ENCODE results near the gene TMEM200B.
"Not testable (repeated sequence)": the region's sequence is repeated elsewhere in the genome, so short reads cannot be mapped to it uniquely, and the experiment has no call there.

- not testable (repeated sequence) for TF ChIP-seq CTCF (IDR thresholded peaks at IDR 0.05); USF2 (IDR thresholded peaks at IDR 0.05); RAD21 (conservative IDR thresholded peaks at IDR 0.05 in 1 of 2, IDR thresholded peaks at IDR 0.05 in 1 of 2); RCOR1 (IDR thresholded peaks at IDR 0.05; ENCODE audit: low read depth, low read length); POLR2A (IDR thresholded peaks at IDR 0.05; ENCODE audit: low read length); EHMT2 (IDR thresholded peaks at IDR 0.05; ENCODE audit: low read depth); FOSL2 (IDR thresholded peaks at IDR 0.05); FOSL2 (CRISPR knock-in tag; IDR thresholded peaks at IDR 0.05); MAFK (IDR thresholded peaks at IDR 0.05; ENCODE audit: partially characterized antibody); EP300 (IDR thresholded peaks at IDR 0.05); RARB (CRISPR knock-in tag; IDR thresholded peaks at IDR 0.05); HMGXB4 (CRISPR knock-in tag; IDR thresholded peaks at IDR 0.05; ENCODE audit: borderline replicate concordance)
These were observed 7.4 kb upstream of the TMEM200B start for GRCh38 chr1:29131056-29131455.

Measured in A549 (cell line).